Kidney (tissue), 14 donors: ENCODE results near the gene FAM216A. TPM values are rescaled to one million over a fixed set of nuclear protein-coding genes. Genes with fewer than 3 reads are reported as not detected.

Experiments
- DNase-seq, 5 donors: peaks; one replicate each; pipeline ENCODE4 v3.0.0-alpha.2; 2013 to 2020
- FAIRE-seq: peaks from 2 replicates; lab custom pipeline; 2012; peaks lifted over from hg19 to GRCh38; lab: Jason Lieb, UNC
- H3K27ac ChIP-seq, 2 donors: one replicate each; pipeline ENCODE4 v1.7.0; 2013; ENCODE audit warnings: low read depth in 2 of 2, low read length in 2 of 2, inconsistent platforms in 1 of 2
- H3K27me3 ChIP-seq: one replicate; pipeline ENCODE4 v1.7.1; 2013; ENCODE audit warnings: low read length, inconsistent platforms; ENCODE audit not compliant: control insufficient read depth, insufficient read depth
- H3K36me3 ChIP-seq, 3 donors: one replicate each; pipeline versions ENCODE4 v1.7.0 to v1.7.1; 2013; ENCODE audit warnings: low read length in 3 of 3, control low read depth in 1 of 3, inconsistent platforms in 1 of 3; ENCODE audit not compliant: insufficient read depth in 3 of 3, control insufficient read depth in 2 of 3
- H3K4me1 ChIP-seq, 3 donors: one replicate each; pipeline versions ENCODE4 v1.7.0 to v1.7.1; 2013; ENCODE audit warnings: low read length in 3 of 3, inconsistent platforms in 1 of 3, low read depth in 1 of 3; ENCODE audit not compliant: control insufficient read depth in 2 of 3, insufficient read depth in 2 of 3
- H3K4me3 ChIP-seq, 3 donors: one replicate each; pipeline versions ENCODE4 v1.7.0 to v1.8.1; 2013; ENCODE audit warnings: low read length in 3 of 3, control low read depth in 1 of 3, inconsistent platforms in 1 of 3
- H3K9ac ChIP-seq, 3 donors: one replicate each; pipeline versions ENCODE4 v1.7.0 to v1.7.1; 2013; ENCODE audit warnings: low read length in 3 of 3, control low read depth in 1 of 3, inconsistent platforms in 1 of 3
- H3K9me3 ChIP-seq, 3 donors: one replicate each; pipeline versions ENCODE4 v1.7.0 to v1.7.1; 2013; ENCODE audit warnings: low read length in 3 of 3, control low read depth in 1 of 3, inconsistent platforms in 1 of 3; ENCODE audit not compliant: control insufficient read depth in 2 of 3, insufficient read depth in 1 of 3
- intact Hi-C: fragments of 100-400 bp; cut with DNase I; formaldehyde crosslinking; loops from one replicate; pipeline ENCODE4 v1.11.1; 2022
- polyA plus RNA-seq: library from polyadenylated mRNA; stranded (reverse); fragments of 350-450 nt; fragmentation: Illumina TruSeq; extraction: RNeasy Lipid Tissue Mini Kit (QIAGEN cat#74804); gene quantifications from one replicate; pipeline ENCODE4 v1.2.3, GENCODE V29; 2014; ENCODE audit warnings: low read depth, low replicate concordance; ENCODE audit not compliant: insufficient read depth
- total RNA-seq: library from RNA; stranded (reverse); fragmentation: NEBNext Ultra II Directional; extraction: Animal tissue kit (Norgen Biotek cat#: 25700); gene quantifications from one replicate; pipeline ENCODE4 v1.2.1, GENCODE V29; 2021
- TF ChIP-seq, protein P1 (sequence below): IDR thresholded peaks from 3 replicates; pipeline ENCODE4 v1.5.1; 2012; ENCODE audit warnings: mild to moderate bottlenecking, moderate library complexity, borderline replicate concordance; ENCODE audit not compliant: insufficient read depth; ENCODE audit errors: extremely low read depth
- donor health status: control.
- donor health status: control.
- donor health status: control.
- donor health status: control.
- donor health status: control.
- donor health status: DM: yes; HTN: yes; CAD: no.
- donor health status: Normal renal cell carcinoma (clear cell type).

FAM216A gene
- total and polyA plus RNA-seq, 2 donors from 2014 or later, result 4.0 to 4.6 TPM

GRCh38 chr12:110536834-110537604 lies 68.4 kb downstream of the FAM216A start:
- no peaks in the 10 kb centered on the region for H3K27me3 ChIP-seq

GRCh38 chr12:110537605-110538409 lies 69.2 kb downstream of the FAM216A start:
- no peak for FAIRE-seq
- intact Hi-C loops, result no loop called here
- H3K9ac ChIP-seq, result peak overlapping the region in 1 of 3 donors; percentile 64

More at GRCh38 chr12:110536834-110537604, 68.4 kb downstream of the FAM216A start:
- H3K4me3 ChIP-seq, result peak overlapping the region in 1 of 3 donors; percentile 3
- TF ChIP-seq, protein P1, sequence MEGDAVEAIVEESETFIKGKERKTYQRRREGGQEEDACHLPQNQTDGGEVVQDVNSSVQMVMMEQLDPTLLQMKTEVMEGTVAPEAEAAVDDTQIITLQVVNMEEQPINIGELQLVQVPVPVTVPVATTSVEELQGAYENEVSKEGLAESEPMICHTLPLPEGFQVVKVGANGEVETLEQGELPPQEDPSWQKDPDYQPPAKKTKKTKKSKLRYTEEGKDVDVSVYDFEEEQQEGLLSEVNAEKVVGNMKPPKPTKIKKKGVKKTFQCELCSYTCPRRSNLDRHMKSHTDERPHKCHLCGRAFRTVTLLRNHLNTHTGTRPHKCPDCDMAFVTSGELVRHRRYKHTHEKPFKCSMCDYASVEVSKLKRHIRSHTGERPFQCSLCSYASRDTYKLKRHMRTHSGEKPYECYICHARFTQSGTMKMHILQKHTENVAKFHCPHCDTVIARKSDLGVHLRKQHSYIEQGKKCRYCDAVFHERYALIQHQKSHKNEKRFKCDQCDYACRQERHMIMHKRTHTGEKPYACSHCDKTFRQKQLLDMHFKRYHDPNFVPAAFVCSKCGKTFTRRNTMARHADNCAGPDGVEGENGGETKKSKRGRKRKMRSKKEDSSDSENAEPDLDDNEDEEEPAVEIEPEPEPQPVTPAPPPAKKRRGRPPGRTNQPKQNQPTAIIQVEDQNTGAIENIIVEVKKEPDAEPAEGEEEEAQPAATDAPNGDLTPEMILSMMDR, result no peak
- H3K9me3 ChIP-seq, result no peaks in the 10 kb centered on the region
- H3K36me3 ChIP-seq, result peaks cover 3 to 32% (median 15%) of the 10 kb centered on the region in 3 donors
- H3K4me1 ChIP-seq, result peaks cover 0 to 26% (median 9%) of the 10 kb centered on the region in 3 donors
- FAIRE-seq, result no peak
- H3K9ac ChIP-seq, result peak overlapping the region in 1 of 3 donors; percentile 64
- DNase-seq, result no peak
- H3K27ac ChIP-seq, result peak overlapping the region; percentile 56 to 95
- intact Hi-C loops, result no loop called here

GRCh38 chr12:110538869-110539622 lies 70.4 kb downstream of the FAM216A start:
- Histone ChIP-seq H3K9ac (no peak overlapping the region), H3K4me1 (peaks cover 2 to 31% (median 21%) of the 10 kb centered on the region in 3 donors), H3K9me3 (no peaks in the 10 kb centered on the region), H3K36me3 (peaks cover 3 to 32% (median 12%) of the 10 kb centered on the region in 3 donors), H3K27me3 (no peaks in the 10 kb centered on the region), H3K27ac (peak overlapping the region; percentile 20 to 95), H3K4me3 (no peak overlapping the region)
- intact Hi-C loops, result no loop called here
- no peak for DNase-seq
- TF ChIP-seq, protein P1, result no peak
- FAIRE-seq, result no peak

More at GRCh38 chr12:110537605-110538409, 69.2 kb downstream of the FAM216A start:
- Histone ChIP-seq H3K4me1 (peaks cover 0 to 20% (median 9%) of the 10 kb centered on the region in 3 donors), H3K27ac (peak overlapping the region; percentile 56 to 95), H3K36me3 (peaks cover 3 to 32% (median 12%) of the 10 kb centered on the region in 3 donors), H3K4me3 (peak overlapping the region in 1 of 3 donors; percentile 3), H3K9me3 (no peaks in the 10 kb centered on the region), H3K27me3 (no peaks in the 10 kb centered on the region)
- TF ChIP-seq, protein P1, result no peak
- peak in 1 of 5 donors; percentile 86 for DNase-seq

Other genes with a start within 250 kb of the FAM216A start
- 221 TPM for gene ATP2A2, start 187.6 kb upstream of the FAM216A start, total RNA-seq
- 37.2 TPM for gene ATP2A2, start 187.6 kb upstream of the FAM216A start, polyA plus RNA-seq
- gene ANAPC7, start 65.1 kb upstream of the FAM216A start, total RNA-seq, result 47.8 TPM
- 31.3 TPM for gene ANAPC7, start 65.1 kb upstream of the FAM216A start, polyA plus RNA-seq
- 204 TPM for gene ARPC3, start 18.5 kb upstream of the FAM216A start, total RNA-seq
- 325 TPM for gene ARPC3, start 18.5 kb upstream of the FAM216A start, polyA plus RNA-seq
- 27.4 TPM for gene GPN3, start 588 bp upstream of the FAM216A start, total RNA-seq
- 31.3 TPM for gene GPN3, start 588 bp upstream of the FAM216A start, polyA plus RNA-seq
- gene VPS29, start 33.3 kb downstream of the FAM216A start, total RNA-seq, result 108 TPM
- 153 TPM for gene VPS29, start 33.3 kb downstream of the FAM216A start, polyA plus RNA-seq
- 1.0 TPM for gene RAD9B, start 33.5 kb downstream of the FAM216A start, total RNA-seq
- gene RAD9B, start 33.5 kb downstream of the FAM216A start, polyA plus RNA-seq, result 0.17 TPM
- gene PPTC7, start 114.5 kb downstream of the FAM216A start, total RNA-seq, result 27.9 TPM
- gene PPTC7, start 114.5 kb downstream of the FAM216A start, polyA plus RNA-seq, result 10.0 TPM
- gene TCTN1, start 145.3 kb downstream of the FAM216A start, total RNA-seq, result 76.9 TPM
- gene TCTN1, start 145.3 kb downstream of the FAM216A start, polyA plus RNA-seq, result 71.2 TPM
- 7.1 TPM for gene HVCN1, start 220.3 kb downstream of the FAM216A start, total RNA-seq
- gene HVCN1, start 220.3 kb downstream of the FAM216A start, polyA plus RNA-seq, result 4.7 TPM